ENCODE measurements around the gene SMAD3. TPM values are rescaled to one million over a fixed set of nuclear protein-coding genes. Genes with fewer than 3 reads are reported as not detected.

The SMAD3 gene
- total and polyA plus RNA-seq, 2 of the 8 experiments (the other 6 are each of a cell fraction or from before 2014, with no cell fraction given) = 10.1 to 12.4 TPM

DNA sequence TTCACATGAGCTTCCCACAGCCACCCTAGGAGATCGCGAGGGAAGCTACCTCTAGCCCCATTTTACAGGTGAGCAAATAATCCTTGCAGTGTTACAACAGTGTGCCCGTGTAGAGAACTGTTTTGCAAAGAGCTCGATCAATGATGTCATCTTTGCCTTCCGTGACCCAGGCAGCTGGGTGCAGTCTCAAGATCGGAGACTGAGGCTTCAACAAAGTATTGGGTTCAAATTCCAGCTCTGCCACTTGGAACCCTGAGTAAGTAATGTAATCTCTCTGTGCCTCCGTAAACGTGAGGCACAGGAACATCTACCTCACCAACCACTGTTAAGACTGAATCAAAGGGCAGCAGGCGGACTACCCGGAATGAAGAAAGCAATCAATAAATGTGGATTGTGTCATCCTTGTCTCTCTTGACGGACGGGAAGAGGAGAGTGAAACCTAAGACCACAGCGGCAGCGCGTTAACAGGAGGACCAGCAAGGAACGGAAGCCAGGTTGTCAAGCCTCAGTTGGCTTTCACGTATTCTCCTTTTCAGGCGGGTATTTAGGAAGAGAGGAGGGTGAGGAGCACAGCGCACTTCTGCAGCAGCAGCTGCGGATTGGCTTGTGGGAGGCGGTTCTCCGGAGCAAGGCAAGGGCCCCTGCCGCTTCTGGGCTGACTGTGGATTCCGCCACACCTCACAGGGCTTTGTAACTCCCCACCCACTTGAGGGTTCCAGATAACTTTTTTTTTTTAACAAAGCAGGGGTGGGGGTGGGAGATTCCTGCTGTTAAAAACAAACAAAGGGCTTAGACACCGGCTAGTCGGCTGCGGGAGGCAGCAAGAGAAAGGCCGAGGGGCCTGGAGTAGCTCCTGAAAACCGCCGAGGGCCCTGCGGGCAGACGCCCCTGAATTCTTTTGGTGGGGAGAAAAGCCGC, 1.5 kb upstream of the SMAD3 start:
- H2BK120ac ChIP-seq (replicated peaks; ENCODE audit: low read depth, low read length) = no peak overlapping the region
- FAIRE-seq (no peak), DNase-seq (ENCODE audit: low read depth in 1 of 2, low spot score in 2 of 2) (peak; percentile 73 to 77)
- no peak overlapping the region for H2BK5ac ChIP-seq (ENCODE audit: low read depth, low read length)
- H2AK5ac ChIP-seq (ENCODE audit: low read depth, low read length) = no peak overlapping the region; the same call in 1 of the 2 replicates
- ChIA-PET POLR2A (ENCODE audit: partially characterized antibody) (interaction anchor here (0.8 to 3.5 kb wide), 20 partner anchors 8 to 359 kb away, joined by 3 to 21 read pairs (median 6); no protein-coding TSS in a partner anchor), CTCF (ENCODE audit: partially characterized antibody) (interaction anchor here (0.6 to 3.1 kb wide), 6 partner anchors 22 to 117 kb away, joined by 3 to 7 read pairs (median 4); no protein-coding TSS in a partner anchor)
- H3K23ac ChIP-seq (ENCODE audit: insufficient read length) = no peak overlapping the region
- H3K79me2 ChIP-seq (ENCODE audit: control insufficient read depth in 1 of 2, insufficient read depth in 2 of 2, low read length in 2 of 2) = peaks cover 0 to 9% of the 10 kb centered on the region in 2 experiments; a peak in 2 of 4 replicates
- peaks cover 8 to 47% (median 35%) of the 10 kb centered on the region in 4 experiments for H3K27me3 ChIP-seq (replicated peaks in 1 of 4; ENCODE audit: control insufficient read depth in 3 of 4, extremely low read depth in 1 of 4, insufficient read depth in 3 of 4, low read length in 3 of 4)
- H3K18ac ChIP-seq (ENCODE audit: extremely low read depth, low read length) = peak overlapping the region; percentile 0; the same call in 1 of the 2 replicates
- WGBS, 2 experiments (ENCODE audit: extremely low coverage in 1 of 2, insufficient coverage in 1 of 2, insufficient read length in 1 of 2, insufficient replicate concordance in 2 of 2, low coverage in 1 of 2, low lambda C conversion rate in 2 of 2, missing lambda C conversion rate in 1 of 2) = 5% methylated on average over 32 of the region's 33 CpGs; no CpG with 5 or more reads in 1 of the 2 experiments
- no peak overlapping the region for H3K4ac ChIP-seq (replicated peaks; ENCODE audit: insufficient read length, low read depth, low read length)
- no peak overlapping the region for H3K27ac ChIP-seq (ENCODE audit: low read depth, low read length)
- H3K56ac ChIP-seq (replicated peaks; ENCODE audit: insufficient read length, low read depth, low read length) = no peak overlapping the region
- no peaks in the 10 kb centered on the region for H3K36me3 ChIP-seq (ENCODE audit: control insufficient read depth in 2 of 4, insufficient read depth in 4 of 4, low read length in 3 of 4)
- peaks cover 24% of the 10 kb centered on the region for H3K23me2 ChIP-seq (ENCODE audit: low read depth, low read length)
- peak overlapping the region in 2 of 4 experiments; percentile 1 to 25; a peak in 2 of 7 replicates for H3K9ac ChIP-seq (replicated peaks in 1 of 4; ENCODE audit: extremely low read depth in 1 of 4, low read depth in 3 of 4, low read length in 3 of 4)
- peaks cover 8 to 26% (median 13%) of the 10 kb centered on the region in 4 experiments for H3K4me1 ChIP-seq (replicated peaks in 1 of 4; ENCODE audit: control insufficient read depth in 3 of 4, insufficient read depth in 4 of 4, low read length in 3 of 4)
- H3K9me3 ChIP-seq (ENCODE audit: insufficient read depth in 2 of 2, low read depth in 1 of 2, low read length in 1 of 2) = no peaks in the 10 kb centered on the region
- no peak overlapping the region for H4K5ac ChIP-seq (ENCODE audit: insufficient read length, low read depth, low read length)
- H2AFZ ChIP-seq (ENCODE audit: low read length) = peak overlapping the region; percentile 6; the same call in 1 of the 2 replicates
- H3K4me2 ChIP-seq (ENCODE audit: insufficient read depth in 1 of 2, low read depth in 2 of 2, low read length in 2 of 2) = peak overlapping the region; percentile 96 to 98
- peak overlapping the region; percentile 51; the same call in 1 of the 2 replicates for H2BK12ac ChIP-seq (ENCODE audit: low read depth, low read length)
- no peaks in the 10 kb centered on the region for H3K79me1 ChIP-seq (ENCODE audit: low read depth, low read length)
- H4K20me1 ChIP-seq (replicated peaks in 1 of 2; ENCODE audit: control insufficient read depth in 1 of 2, insufficient read depth in 2 of 2, low read length in 2 of 2) = peaks cover 6 to 10% of the 10 kb centered on the region in 2 experiments
- H3K4me3 ChIP-seq (ENCODE audit: extremely low read depth in 1 of 4, insufficient read depth in 2 of 4, low read depth in 3 of 4, low read length in 4 of 4) = peak overlapping the region; percentile 77 to 94 (median 80); a peak in 7 of 8 replicates
- H3K14ac ChIP-seq (ENCODE audit: insufficient read length) = no peak overlapping the region
- no peak overlapping the region for H4K91ac ChIP-seq (replicated peaks; ENCODE audit: insufficient read length, low read length)
- H4K8ac ChIP-seq (ENCODE audit: extremely low read depth, insufficient read depth, low read length) = no peak overlapping the region
- no peak overlapping the region for H2BK15ac ChIP-seq (ENCODE audit: low read length)
- H2BK20ac ChIP-seq (ENCODE audit: low read length) = peak overlapping the region; percentile 0; the same call in 1 of the 2 replicates
- TF ChIP-seq EGR1 (IDR thresholded peaks at IDR 0.05; ENCODE audit: borderline replicate concordance, low read depth, low read length) (no peak), ATF3 (IDR thresholded peaks at IDR 0.05; ENCODE audit: insufficient read depth, low read depth, low read length) (no peak), SP2 (IDR thresholded peaks at IDR 0.05; ENCODE audit: low read length) (no peak), HDAC6 (IDR thresholded peaks at IDR 0.05; ENCODE audit: low read depth, low read length) (no peak), SP4 (IDR thresholded peaks at IDR 0.05; ENCODE audit: low read length) (no peak), PHF8 (conservative IDR thresholded peaks at IDR 0.05; ENCODE audit: low read depth, low read length) (no peak), TAF7 (optimal IDR thresholded peaks at IDR 0.05; ENCODE audit: borderline replicate concordance, low read depth, low read length) (no peak), POLR2AphosphoS5 (IDR thresholded peaks at IDR 0.05; ENCODE audit: low read depth, low read length) (no peak), NANOG (IDR thresholded peaks at IDR 0.05; ENCODE audit: insufficient read depth, low read depth, low read length, poor library complexity, severe bottlenecking) (no peak), CBX5 (IDR thresholded peaks at IDR 0.05; ENCODE audit: low read depth, low read length) (no peak)

All from H1 (cell line).